Sigmoid colon (tissue), 4 donors: Measurements from ENCODE around the gene SNX32.

Experiments
- EP300 ChIP-seq, 4 donors: sonication (generic); formaldehyde crosslinking; IDR thresholded peaks; one replicate each; pipeline ENCODE4 v1.6.1; 2017; ENCODE audit warnings: antibody characterized with exemption in 4 of 4
- POLR2A ChIP-seq, 2 donors: fragments of 450-650 bp; IDR thresholded peaks; one replicate each; pipeline ENCODE4 v1.6.1; 2016; ENCODE audit warnings: antibody characterized with exemption in 2 of 2, mild to moderate bottlenecking in 2 of 2, moderate library complexity in 2 of 2
- TF ChIP-seq, protein P1 (sequence below), 4 experiments: fragments of 450-650 bp in 3 of 4; fragments of 200-600 bp in 1 of 4; IDR thresholded peaks; one replicate each; pipeline ENCODE4 v1.5.1; 2016 to 2019; ENCODE audit warnings: antibody characterized with exemption in 4 of 4, mild to moderate bottlenecking in 3 of 4, moderate library complexity in 2 of 4

DNA sequence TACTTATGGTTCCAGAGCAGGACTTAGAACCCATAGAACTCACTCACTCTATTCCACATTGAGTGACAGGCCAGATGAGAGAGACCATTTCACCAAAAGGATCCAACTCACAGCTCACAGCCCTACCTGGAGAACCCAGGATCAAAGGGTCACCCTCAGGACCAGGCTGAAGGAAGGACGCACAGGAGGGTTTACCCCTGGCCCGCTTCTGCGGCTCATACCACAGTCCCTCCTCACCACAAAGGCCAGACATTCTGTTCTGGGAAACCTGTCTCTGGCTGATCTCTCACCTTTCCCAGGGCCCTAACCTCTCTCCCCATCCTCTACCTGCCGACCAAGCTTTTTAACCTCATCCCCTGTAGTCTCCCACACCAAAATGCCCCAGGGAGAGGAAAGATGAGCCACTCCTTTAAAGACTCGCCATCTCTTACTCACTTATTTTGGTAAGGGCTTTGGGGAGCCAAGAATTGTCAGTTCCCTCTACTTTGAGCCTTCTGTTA lies 61.8 kb downstream of the SNX32 start:
- TF ChIP-seq, protein P1, sequence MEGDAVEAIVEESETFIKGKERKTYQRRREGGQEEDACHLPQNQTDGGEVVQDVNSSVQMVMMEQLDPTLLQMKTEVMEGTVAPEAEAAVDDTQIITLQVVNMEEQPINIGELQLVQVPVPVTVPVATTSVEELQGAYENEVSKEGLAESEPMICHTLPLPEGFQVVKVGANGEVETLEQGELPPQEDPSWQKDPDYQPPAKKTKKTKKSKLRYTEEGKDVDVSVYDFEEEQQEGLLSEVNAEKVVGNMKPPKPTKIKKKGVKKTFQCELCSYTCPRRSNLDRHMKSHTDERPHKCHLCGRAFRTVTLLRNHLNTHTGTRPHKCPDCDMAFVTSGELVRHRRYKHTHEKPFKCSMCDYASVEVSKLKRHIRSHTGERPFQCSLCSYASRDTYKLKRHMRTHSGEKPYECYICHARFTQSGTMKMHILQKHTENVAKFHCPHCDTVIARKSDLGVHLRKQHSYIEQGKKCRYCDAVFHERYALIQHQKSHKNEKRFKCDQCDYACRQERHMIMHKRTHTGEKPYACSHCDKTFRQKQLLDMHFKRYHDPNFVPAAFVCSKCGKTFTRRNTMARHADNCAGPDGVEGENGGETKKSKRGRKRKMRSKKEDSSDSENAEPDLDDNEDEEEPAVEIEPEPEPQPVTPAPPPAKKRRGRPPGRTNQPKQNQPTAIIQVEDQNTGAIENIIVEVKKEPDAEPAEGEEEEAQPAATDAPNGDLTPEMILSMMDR (IDR thresholded peaks at IDR 0.05): no peak
- no peak for TF ChIP-seq POLR2A (IDR thresholded peaks at IDR 0.05)
- no peak for TF ChIP-seq EP300 (IDR thresholded peaks at IDR 0.05)
